ENCODE measurements around the gene UBE2E1. TPM values are rescaled to one million over a fixed set of nuclear protein-coding genes. Genes with fewer than 3 reads are reported as not detected.

Gene UBE2E1
- polyA plus RNA-seq, 6 donors from 2014 or later = 8.7 to 33.7 (median 18.1) TPM

- H3K27me3 Mint-ChIP-seq = peaks cover 0 to 5% (median 0%) of the 10 kb centered on the region in 3 donors
- peaks cover 0 to 13% (median 5%) of the 10 kb centered on the region in 7 donors for H3K9me3 Mint-ChIP-seq
- H3K4me1 Mint-ChIP-seq = peaks cover 12 to 16% (median 15%) of the 10 kb centered on the region in 3 donors
- no peak for ATAC-seq (ENCODE audit: low read depth in 2 of 2)
- no peak overlapping the region for H3K27ac Mint-ChIP-seq
- H3K4me3 Mint-ChIP-seq = no peak overlapping the region
- no peaks in the 10 kb centered on the region for H3K36me3 Mint-ChIP-seq
- no peak for DNase-seq
These were observed 27.3 kb upstream of the UBE2E1 start for GRCh38 chr3:23778446-23778845.

GRCh38 chr3:23779841-23780240 lies 25.9 kb upstream of the UBE2E1 start:
- DNase-seq (no peak), ATAC-seq (ENCODE audit: low read depth in 2 of 2) (no peak)
- Mint-ChIP-seq H3K4me3 (peak overlapping the region in 2 of 8 donors; percentile 32 to 64), H3K27ac (peak overlapping the region in 2 of 6 donors; percentile 4 to 45), H3K9me3 (peaks cover 0 to 13% (median 5%) of the 10 kb centered on the region in 7 donors), H3K27me3 (peaks cover 0 to 5% (median 0%) of the 10 kb centered on the region in 3 donors), H3K4me1 (peaks cover 12 to 16% (median 15%) of the 10 kb centered on the region in 3 donors), H3K36me3 (no peaks in the 10 kb centered on the region)

- peak overlapping the region in 3 of 6 donors; percentile 37 to 73 (median 39) for H3K27ac Mint-ChIP-seq
These were observed 24.7 kb upstream of the UBE2E1 start for GRCh38 chr3:23781051-23781450.

GRCh38 chr3:23781871-23782270 lies 23.9 kb upstream of the UBE2E1 start:
- ATAC-seq (ENCODE audit: low read depth in 2 of 2) = no peak
- no peaks in the 10 kb centered on the region for H3K36me3 Mint-ChIP-seq
- H3K9me3 Mint-ChIP-seq = peaks cover 0 to 11% (median 5%) of the 10 kb centered on the region in 7 donors
- peaks cover 12 to 16% (median 15%) of the 10 kb centered on the region in 3 donors for H3K4me1 Mint-ChIP-seq
- no peak overlapping the region for H3K27ac Mint-ChIP-seq
- no peak overlapping the region for H3K4me3 Mint-ChIP-seq
- H3K27me3 Mint-ChIP-seq = peaks cover 0 to 5% (median 0%) of the 10 kb centered on the region in 3 donors
- DNase-seq = no peak

More at GRCh38 chr3:23781051-23781450, 24.7 kb upstream of the UBE2E1 start:
- H3K4me1 Mint-ChIP-seq = peaks cover 12 to 16% (median 15%) of the 10 kb centered on the region in 3 donors
- ATAC-seq (ENCODE audit: low read depth in 2 of 2) = no peak
- H3K36me3 Mint-ChIP-seq = no peaks in the 10 kb centered on the region
- H3K9me3 Mint-ChIP-seq = peaks cover 0 to 11% (median 5%) of the 10 kb centered on the region in 7 donors
- peaks cover 0 to 5% (median 0%) of the 10 kb centered on the region in 3 donors for H3K27me3 Mint-ChIP-seq
- DNase-seq = no peak
- H3K4me3 Mint-ChIP-seq = no peak overlapping the region

DNA sequence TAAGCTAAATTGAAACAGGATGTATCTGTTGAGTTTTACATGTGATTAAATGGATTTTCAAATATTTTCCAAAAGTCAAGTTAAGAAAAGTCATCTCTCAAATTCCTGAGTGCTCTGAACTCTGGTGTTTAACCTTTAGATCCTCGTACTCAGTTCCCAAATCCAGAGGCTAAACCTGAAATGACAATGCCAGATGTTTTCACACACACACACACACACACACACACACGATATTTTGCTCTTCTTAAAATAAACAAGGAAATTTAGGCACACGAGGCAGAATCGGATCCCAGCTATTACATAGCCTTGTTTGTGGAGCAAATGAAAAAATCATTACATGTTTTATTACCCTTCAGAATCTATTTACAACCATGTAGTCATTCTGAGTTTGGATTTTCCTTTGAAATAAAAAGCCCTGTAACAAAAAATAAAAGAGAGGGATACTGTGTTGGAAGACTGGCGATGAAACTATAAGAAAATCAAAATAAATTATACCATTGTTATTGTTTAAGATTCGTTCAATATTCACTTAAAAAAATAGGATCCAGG lies 20.6 kb upstream of the UBE2E1 start:
- Mint-ChIP-seq H3K27me3 (peaks cover 0 to 5% (median 0%) of the 10 kb centered on the region in 3 donors), H3K9me3 (peaks cover 0 to 10% (median 0%) of the 10 kb centered on the region in 7 donors), H3K4me3 (no peak overlapping the region), H3K4me1 (peaks cover 3 to 4% (median 4%) of the 10 kb centered on the region in 3 donors), H3K27ac (no peak overlapping the region), H3K36me3 (no peaks in the 10 kb centered on the region)
- no peak for DNase-seq
- ATAC-seq (ENCODE audit: low read depth in 2 of 2) = no peak

GRCh38 chr3:23785882-23786281 lies 19.9 kb upstream of the UBE2E1 start:
- no peak overlapping the region for H3K27ac Mint-ChIP-seq
- no peaks in the 10 kb centered on the region for H3K4me1 Mint-ChIP-seq
- H3K4me3 Mint-ChIP-seq = no peak overlapping the region
- H3K36me3 Mint-ChIP-seq = no peaks in the 10 kb centered on the region
- H3K27me3 Mint-ChIP-seq = peaks cover 0 to 5% (median 0%) of the 10 kb centered on the region in 3 donors
- peaks cover 0 to 8% (median 0%) of the 10 kb centered on the region in 7 donors for H3K9me3 Mint-ChIP-seq
- ATAC-seq (ENCODE audit: low read depth in 2 of 2) (no peak), DNase-seq (no peak)

DNA sequence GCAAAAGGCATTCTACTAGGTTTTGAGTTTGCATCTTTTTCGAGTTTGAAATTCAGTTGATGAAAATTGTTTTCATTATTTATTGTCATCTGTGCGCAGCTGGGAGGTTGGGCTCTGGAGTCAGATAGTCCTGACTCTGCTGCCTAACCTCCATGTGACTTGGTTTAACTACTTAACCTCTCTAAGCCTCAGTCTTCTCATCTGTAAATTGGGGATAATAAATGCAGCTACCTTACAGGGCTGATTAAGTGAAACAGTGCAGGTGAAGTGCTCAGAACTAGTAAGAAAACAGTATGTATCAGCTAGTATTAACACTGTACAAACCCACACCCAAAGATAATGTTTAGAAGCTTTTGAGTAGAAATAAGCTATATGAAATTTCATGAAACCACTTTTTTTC lies 14.1 kb upstream of the UBE2E1 start:
- H3K4me3 Mint-ChIP-seq = no peak overlapping the region
- H3K36me3 Mint-ChIP-seq = no peaks in the 10 kb centered on the region
- ATAC-seq (ENCODE audit: low read depth in 2 of 2) (no peak), DNase-seq (no peak)
- H3K9me3 Mint-ChIP-seq = no peaks in the 10 kb centered on the region
- H3K27me3 Mint-ChIP-seq = peaks cover 0 to 5% (median 0%) of the 10 kb centered on the region in 3 donors
- H3K4me1 Mint-ChIP-seq = no peaks in the 10 kb centered on the region
- no peak overlapping the region for H3K27ac Mint-ChIP-seq

GRCh38 chr3:23793528-23794134 lies 12.1 kb upstream of the UBE2E1 start:
- H3K4me3 Mint-ChIP-seq = no peak overlapping the region
- ATAC-seq (ENCODE audit: low read depth in 2 of 2) (no peak), DNase-seq (no peak)
- H3K27ac Mint-ChIP-seq = no peak overlapping the region
- H3K36me3 Mint-ChIP-seq = no peaks in the 10 kb centered on the region
- no peaks in the 10 kb centered on the region for H3K4me1 Mint-ChIP-seq
- H3K27me3 Mint-ChIP-seq = peaks cover 0 to 5% (median 0%) of the 10 kb centered on the region in 3 donors
- no peaks in the 10 kb centered on the region for H3K9me3 Mint-ChIP-seq

DNA sequence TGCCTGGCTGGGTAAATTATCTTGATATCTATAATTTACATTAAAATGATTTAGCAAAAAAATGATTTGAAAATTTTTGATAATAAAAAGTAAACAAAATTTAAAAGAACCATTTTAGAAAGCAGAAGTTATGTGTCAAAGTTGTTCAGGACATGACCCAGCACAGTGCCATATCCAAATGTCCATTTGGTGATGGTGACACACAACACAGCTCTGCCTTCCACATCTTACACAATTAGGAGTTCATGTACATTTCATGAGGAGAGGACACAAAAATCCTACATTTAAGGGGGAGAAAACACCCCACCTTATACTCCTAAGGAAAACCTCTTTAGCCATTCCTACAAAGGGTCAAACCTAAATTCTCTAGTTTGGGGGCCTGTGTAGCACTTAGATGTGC lies 10.7 kb upstream of the UBE2E1 start:
- Mint-ChIP-seq H3K36me3 (no peaks in the 10 kb centered on the region), H3K27ac (no peak overlapping the region), H3K4me1 (no peaks in the 10 kb centered on the region), H3K4me3 (no peak overlapping the region), H3K9me3 (no peaks in the 10 kb centered on the region), H3K27me3 (peaks cover 0 to 5% (median 0%) of the 10 kb centered on the region in 3 donors)
- DNase-seq = no peak
- ATAC-seq (ENCODE audit: low read depth in 2 of 2) = no peak

DNA sequence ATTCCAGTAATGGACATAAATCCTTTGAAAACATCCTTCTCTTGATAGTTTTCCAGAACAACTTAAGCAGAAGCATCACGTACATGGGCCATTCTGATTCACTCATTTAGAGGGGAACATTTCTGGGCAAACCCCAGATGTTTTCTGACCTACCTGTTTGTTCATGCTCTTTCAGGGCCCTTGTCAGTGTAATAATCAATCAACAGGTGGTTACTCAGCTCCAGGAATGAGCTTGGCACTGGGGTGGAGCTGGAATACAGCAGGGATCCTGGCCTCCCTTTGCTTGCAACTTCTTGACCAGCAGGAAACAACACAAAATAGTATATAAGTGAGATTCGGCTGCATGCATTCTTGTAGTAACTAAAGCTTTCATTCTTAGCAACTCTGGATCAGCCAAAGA lies 9.2 kb upstream of the UBE2E1 start:
- Mint-ChIP-seq H3K27me3 (peaks cover 0 to 5% (median 0%) of the 10 kb centered on the region in 3 donors), H3K36me3 (no peaks in the 10 kb centered on the region), H3K4me3 (no peak overlapping the region), H3K9me3 (no peaks in the 10 kb centered on the region), H3K4me1 (no peaks in the 10 kb centered on the region), H3K27ac (no peak overlapping the region)
- ATAC-seq (ENCODE audit: low read depth in 2 of 2) (no peak), DNase-seq (no peak)

DNA sequence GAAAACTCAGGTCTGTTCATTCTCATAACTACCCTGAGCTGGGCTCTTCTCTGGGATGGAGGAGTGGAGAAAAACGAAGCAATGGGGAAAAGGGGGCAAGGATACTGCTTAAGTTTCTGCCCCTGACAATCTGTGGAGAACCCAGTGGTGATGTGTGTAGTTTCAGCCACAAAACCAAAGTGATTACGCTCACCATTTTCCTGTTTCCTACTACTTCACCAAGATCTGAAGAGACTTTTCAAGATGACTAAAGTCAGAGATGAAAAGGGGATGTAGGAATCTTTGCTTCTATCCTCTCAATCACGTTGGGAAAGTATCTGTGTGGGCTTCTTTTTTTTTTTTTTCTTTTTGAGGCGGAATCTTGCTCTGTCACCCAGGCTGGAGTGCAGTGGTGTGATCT lies 8.3 kb upstream of the UBE2E1 start:
- Mint-ChIP-seq H3K4me3 (no peak overlapping the region), H3K27me3 (peaks cover 0 to 5% (median 0%) of the 10 kb centered on the region in 3 donors), H3K27ac (peak overlapping the region in 1 of 6 donors; percentile 27), H3K9me3 (no peaks in the 10 kb centered on the region), H3K36me3 (no peaks in the 10 kb centered on the region), H3K4me1 (no peaks in the 10 kb centered on the region)
- ATAC-seq (ENCODE audit: low read depth in 2 of 2) = no peak
- DNase-seq = no peak

DNA sequence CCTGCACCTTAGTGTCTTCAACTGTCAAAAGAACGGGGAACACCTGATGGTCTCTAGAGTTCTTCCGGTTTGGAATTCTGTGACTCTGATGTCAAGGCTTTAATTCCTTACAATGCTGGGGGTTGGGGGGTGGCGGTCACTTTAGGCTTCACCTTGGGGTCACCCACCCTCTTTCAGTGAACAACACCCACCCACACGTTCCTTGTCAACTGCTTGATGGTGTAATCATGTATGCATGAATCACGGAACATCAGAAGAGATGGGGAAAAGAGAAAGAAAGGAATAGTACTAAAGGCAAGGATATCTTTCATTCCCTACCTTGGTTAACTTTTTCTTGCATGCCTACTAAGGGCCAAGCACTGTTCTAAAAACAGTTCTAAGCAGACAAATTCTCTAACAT lies 7.3 kb upstream of the UBE2E1 start:
- no peak for ATAC-seq (ENCODE audit: low read depth in 2 of 2)
- Mint-ChIP-seq H3K27ac (no peak overlapping the region), H3K4me1 (no peaks in the 10 kb centered on the region)

GRCh38 chr3:23798876-23799275 lies 6.9 kb upstream of the UBE2E1 start:
- no peak overlapping the region for H3K4me3 Mint-ChIP-seq
- H3K27ac Mint-ChIP-seq = no peak overlapping the region
- H3K9me3 Mint-ChIP-seq = no peaks in the 10 kb centered on the region
- no peaks in the 10 kb centered on the region for H3K27me3 Mint-ChIP-seq
- H3K4me1 Mint-ChIP-seq = no peaks in the 10 kb centered on the region
- no peak for DNase-seq
- ATAC-seq (ENCODE audit: low read depth in 2 of 2) = no peak
- no peaks in the 10 kb centered on the region for H3K36me3 Mint-ChIP-seq

More for the DNA sequence above, 7.3 kb upstream of the UBE2E1 start:
- Mint-ChIP-seq H3K27me3 (peaks cover 0 to 4% (median 0%) of the 10 kb centered on the region in 3 donors), H3K36me3 (no peaks in the 10 kb centered on the region), H3K4me3 (no peak overlapping the region), H3K9me3 (no peaks in the 10 kb centered on the region)
- no peak for DNase-seq

- no peaks in the 10 kb centered on the region for H3K9me3 Mint-ChIP-seq
These were observed 5.0 kb upstream of the UBE2E1 start for GRCh38 chr3:23800731-23801130.

More at GRCh38 chr3:23800731-23801130, 5.0 kb upstream of the UBE2E1 start:
- Mint-ChIP-seq H3K27ac (no peak overlapping the region), H3K36me3 (no peaks in the 10 kb centered on the region), H3K4me1 (peaks cover 4 to 6% (median 5%) of the 10 kb centered on the region in 3 donors), H3K27me3 (no peaks in the 10 kb centered on the region), H3K4me3 (no peak overlapping the region)
- DNase-seq (no peak), ATAC-seq (ENCODE audit: low read depth in 2 of 2) (peak; percentile 58 to 67)

Measured in naive B cell (primary cell).